GM18502 (cell line): Measurements from ENCODE around the gene MAD1L1.
"Not testable (repeated sequence)": the region's sequence is repeated elsewhere in the genome, so short reads cannot be mapped to it uniquely, and the experiment has no call there.

Source experiments
- ATAC-seq: cut with Tn5 transposase; IDR thresholded peaks from one replicate; pipeline ENCODE4 v1.9.1; 2021; ENCODE audit warnings: mild to moderate bottlenecking; ENCODE audit not compliant: unreplicated experiment, poor library complexity

MAD1L1 gene

DNA sequence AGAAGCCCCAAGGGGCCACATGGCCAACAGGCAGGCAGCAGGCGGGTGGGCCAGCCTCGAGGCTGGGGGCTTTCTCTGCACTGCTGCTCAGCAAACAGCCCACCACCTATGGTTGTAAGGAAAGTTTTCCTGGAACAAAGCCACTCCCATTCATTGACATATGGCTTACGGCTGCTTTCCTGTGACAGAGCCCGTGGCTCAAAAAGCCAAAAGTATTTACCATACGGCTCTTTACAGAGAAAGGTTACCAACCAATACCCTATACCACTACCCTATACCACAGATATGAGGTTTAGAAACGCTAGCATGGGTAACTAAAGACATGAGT, 152.7 kb downstream of the MAD1L1 start:
- ATAC-seq = no peak

GRCh38 chr7:2079332-2080059, 153.2 kb downstream of the MAD1L1 start:
- ATAC-seq = no peak

- ATAC-seq = no peak
Measured at GRCh38 chr7:2078899-2079298, 153.8 kb downstream of the MAD1L1 start.

GRCh38 chr7:2076649-2077064, 156.1 kb downstream of the MAD1L1 start:
- ATAC-seq = no peak

DNA sequence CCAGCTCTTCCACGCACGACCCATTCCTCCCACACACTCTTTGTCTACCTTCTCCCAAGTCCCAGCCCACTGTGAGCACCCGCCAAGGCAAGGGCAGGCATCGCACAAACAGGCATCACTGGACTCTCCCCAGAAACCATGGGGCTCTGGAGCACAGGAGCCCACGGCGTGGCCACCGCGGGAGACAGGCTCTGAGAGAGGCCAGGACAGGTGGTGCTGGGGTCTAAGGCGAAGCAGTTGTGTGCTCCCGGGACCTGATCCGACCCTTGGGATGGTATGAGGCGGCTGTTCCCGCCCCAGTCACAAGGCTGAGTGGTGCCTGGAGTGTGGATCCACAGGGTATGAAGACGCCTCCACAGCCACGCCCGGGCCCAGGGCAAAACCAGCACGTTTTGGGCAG, 156.9 kb downstream of the MAD1L1 start:
- ATAC-seq = no peak

GRCh38 chr7:2074691-2075090, 158.1 kb downstream of the MAD1L1 start:
- ATAC-seq = no peak

DNA sequence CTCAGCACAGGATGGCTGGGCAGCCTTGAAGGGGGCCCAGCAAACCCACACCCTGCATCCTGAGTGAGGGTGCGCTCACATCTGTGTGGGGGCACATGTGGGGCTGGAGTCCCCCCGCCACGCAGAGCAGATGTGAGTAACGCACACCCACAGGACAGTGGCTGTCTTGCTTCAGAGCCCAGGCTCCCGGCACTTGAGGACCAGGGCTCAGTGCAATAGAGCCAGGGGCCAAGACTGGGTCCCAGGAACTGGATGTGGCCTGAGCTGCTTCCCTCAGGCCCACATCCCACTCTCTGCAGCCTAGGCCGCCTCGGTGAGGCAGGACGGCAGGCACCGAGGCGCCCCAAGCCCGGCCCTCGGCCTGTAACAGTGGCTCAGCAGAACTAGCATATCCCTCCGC, 159.9 kb downstream of the MAD1L1 start:
- ATAC-seq = no peak

GRCh38 chr7:2072042-2072441, 160.7 kb downstream of the MAD1L1 start:
- peak; percentile 91 for ATAC-seq

- ATAC-seq = peak; percentile 30
Measured at GRCh38 chr7:2071133-2071832, 161.5 kb downstream of the MAD1L1 start.

DNA sequence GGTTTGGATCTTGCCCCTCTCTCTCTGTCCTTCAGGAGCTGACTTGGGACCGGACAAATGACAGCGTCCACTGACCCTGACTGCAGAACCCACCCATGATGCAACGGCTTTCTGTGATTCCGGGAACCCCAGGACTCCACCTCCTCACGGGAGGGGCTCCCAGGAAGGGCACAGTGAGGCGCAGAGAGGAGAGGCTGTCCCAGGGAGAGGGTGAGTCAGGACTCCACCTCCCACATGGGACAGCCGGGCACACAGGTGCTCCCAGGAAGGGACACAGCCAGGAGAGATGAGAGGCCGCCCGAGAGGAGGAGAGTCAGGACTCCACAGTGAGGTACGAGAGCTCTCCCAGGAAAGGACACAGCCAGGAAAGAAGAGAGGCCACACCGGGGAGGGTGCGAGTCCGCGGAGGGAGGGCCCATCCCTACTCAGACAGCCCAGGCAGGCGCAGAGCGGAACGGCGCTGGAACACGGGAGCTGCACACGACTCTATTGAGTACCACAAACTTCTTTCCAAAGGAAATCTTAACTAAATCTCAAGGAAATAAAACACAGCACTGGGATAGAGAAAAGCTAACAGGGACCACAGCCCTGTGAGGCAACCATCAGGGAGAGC, 162.5 kb downstream of the MAD1L1 start:
- no peak for ATAC-seq

- no peak for ATAC-seq
Measured at GRCh38 chr7:2069472-2069860, 163.3 kb downstream of the MAD1L1 start.

- no peak for ATAC-seq
Measured at GRCh38 chr7:2068693-2069471, 163.9 kb downstream of the MAD1L1 start.

DNA sequence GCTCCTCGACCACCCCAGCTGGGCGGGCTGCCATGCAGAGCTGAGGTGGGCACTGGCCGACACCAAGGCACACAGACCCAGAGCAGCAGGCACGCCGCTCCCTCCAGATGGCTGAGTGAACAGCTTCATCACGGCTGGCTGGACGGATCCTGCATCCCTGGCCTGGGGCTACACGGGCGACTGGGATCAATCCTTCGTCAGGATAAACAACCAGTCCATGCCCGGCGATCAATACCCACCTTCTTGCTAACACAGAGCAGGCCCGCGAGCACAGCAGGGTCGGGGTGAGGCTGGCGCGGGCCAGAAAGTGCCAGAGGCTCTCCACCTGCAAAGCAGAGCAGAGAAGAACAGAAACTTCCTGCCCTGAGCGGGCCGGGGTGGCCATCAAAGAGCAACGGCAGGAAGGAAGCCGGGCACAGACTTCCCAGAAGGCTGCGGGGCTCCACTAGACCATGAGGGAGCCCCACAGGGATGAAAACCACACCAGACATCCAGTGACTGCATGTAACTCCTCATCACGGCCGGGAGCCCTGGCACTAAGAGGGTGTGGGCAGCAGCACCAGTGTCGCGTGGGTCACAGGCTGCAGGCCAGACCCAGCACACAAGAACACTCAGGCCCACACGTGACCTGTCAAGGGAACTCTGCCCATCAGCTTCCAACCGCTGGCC, 166.4 kb downstream of the MAD1L1 start:
- no peak for ATAC-seq

GRCh38 chr7:2065528-2065927, 167.2 kb downstream of the MAD1L1 start:
- no peak for ATAC-seq

- no peak for ATAC-seq
Measured at GRCh38 chr7:2063563-2064260, 169.0 kb downstream of the MAD1L1 start.

- ATAC-seq = no peak
Measured at GRCh38 chr7:2062648-2063047, 170.1 kb downstream of the MAD1L1 start.

DNA sequence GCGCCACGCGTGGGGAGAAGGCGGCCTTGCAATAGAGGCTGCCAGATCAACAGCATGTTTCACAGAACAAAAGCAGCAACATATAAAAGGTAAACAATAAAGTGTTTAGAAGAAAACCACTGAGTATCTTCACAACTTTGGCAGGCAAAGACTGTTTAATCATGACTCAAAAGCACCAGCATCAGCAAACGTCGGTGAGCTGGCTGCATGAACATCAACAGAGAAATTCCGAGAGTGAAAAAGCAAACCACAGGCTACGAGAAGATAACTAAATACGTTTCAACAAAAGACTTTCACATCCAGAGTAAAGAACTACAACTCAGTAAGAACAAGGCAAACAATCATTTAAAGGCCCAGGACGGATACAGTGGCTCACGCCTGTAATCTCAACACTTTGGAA, 172.0 kb downstream of the MAD1L1 start:
- ATAC-seq = no peak

- no peak for ATAC-seq
Measured at GRCh38 chr7:2059964-2060700, 172.6 kb downstream of the MAD1L1 start.

- not testable (repeated sequence) for ATAC-seq
Measured at GRCh38 chr7:2058246-2058645, 174.5 kb downstream of the MAD1L1 start.
